HG03575 (cell line): Measurements from ENCODE around the gene CSTPP1.

Experiments
- ATAC-seq: cut with Tn5 transposase; IDR thresholded peaks from one replicate; pipeline ENCODE4 v1.9.1; 2021; ENCODE audit not compliant: unreplicated experiment, insufficient number of reproducible peaks, low FRiP score; ENCODE audit errors: extremely low read depth

The CSTPP1 gene

GRCh38 chr11:47018637-47019036 lies 82.1 kb downstream of the CSTPP1 start:
- ATAC-seq = no peak

DNA sequence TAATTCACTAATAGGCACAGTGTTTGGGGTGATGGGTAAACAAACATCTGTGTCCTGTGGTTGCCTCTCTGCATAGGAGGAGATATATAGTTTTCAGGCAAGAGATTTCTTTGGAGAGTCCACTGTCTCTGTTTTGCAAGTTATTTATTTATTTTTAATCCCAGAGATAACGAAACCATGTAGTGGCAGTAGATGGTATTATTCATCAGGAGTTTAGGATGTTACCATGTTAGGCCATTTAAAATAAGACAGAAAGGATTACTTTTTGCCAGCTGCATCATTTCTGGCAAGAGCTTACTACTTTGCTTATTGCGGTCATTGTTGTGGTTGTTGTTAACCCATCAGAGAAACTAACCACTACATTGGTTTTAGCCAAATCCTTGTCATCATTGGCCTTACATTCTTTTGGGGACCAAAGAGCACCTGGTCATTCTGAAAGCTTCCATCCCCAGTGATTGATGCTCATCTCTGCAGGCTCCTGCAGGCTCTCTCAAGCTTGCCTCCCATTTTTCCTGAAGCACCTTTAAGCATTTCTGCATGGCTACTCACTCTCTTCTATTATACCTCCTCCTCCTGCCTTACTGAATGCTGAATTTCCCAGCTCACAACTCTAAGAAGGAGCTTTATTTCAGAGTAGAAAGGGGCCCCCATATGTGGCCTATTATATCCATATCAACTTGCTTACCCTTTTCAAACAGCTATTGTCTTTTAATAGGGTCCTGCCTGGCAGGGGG lies 84.4 kb downstream of the CSTPP1 start:
- no peak for ATAC-seq

DNA sequence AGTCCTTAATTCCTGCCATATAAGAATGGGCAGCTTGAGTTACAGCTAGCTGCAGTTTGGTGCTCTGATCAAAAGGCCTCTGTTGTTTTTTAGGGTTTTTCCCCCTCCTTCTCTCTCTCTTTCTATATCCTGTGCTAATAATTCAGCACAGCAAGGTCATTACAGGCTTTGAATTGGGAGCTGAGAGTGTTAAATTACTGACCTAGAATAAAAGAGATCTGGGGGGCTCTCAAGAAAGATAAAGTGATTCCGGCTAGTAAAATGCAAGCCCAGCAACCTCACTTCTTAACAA lies 84.9 kb downstream of the CSTPP1 start:
- no peak for ATAC-seq

- ATAC-seq = no peak
Measured at GRCh38 chr11:47021965-47022364, 85.4 kb downstream of the CSTPP1 start.

- ATAC-seq = no peak
Measured at GRCh38 chr11:47028195-47029093, 91.9 kb downstream of the CSTPP1 start.

- ATAC-seq = no peak
Measured at GRCh38 chr11:47033439-47033838, 96.9 kb downstream of the CSTPP1 start.

- no peak for ATAC-seq
Measured at GRCh38 chr11:47034091-47034490, 97.5 kb downstream of the CSTPP1 start.

GRCh38 chr11:47035108-47035507 lies 98.5 kb downstream of the CSTPP1 start:
- no peak for ATAC-seq

- ATAC-seq = no peak
Measured at GRCh38 chr11:47044119-47044518, 107.6 kb downstream of the CSTPP1 start.

- no peak for ATAC-seq
Measured at GRCh38 chr11:47047972-47048371, 111.4 kb downstream of the CSTPP1 start.

DNA sequence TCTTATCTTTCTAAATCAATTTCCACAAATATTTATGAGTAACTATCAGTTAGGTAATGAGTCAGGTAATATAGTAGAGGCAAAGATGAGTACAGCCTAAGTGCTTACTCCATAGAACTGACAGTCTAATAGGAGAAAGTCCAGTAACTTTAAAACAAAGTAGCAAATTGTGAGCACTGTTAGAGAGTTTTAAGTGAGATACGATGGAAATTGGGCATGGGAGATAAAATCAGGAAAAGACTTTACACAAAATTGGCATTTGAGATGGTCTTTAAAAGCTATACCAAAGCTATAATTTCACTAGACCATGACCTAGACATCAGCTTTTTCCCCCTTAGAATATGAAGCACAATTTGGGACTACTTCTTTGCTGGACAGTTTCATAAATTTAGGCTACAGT lies 113.7 kb downstream of the CSTPP1 start:
- no peak for ATAC-seq

GRCh38 chr11:47051217-47051616 lies 114.7 kb downstream of the CSTPP1 start:
- no peak for ATAC-seq

- ATAC-seq = no peak
Measured at GRCh38 chr11:47052165-47052564, 115.6 kb downstream of the CSTPP1 start.

DNA sequence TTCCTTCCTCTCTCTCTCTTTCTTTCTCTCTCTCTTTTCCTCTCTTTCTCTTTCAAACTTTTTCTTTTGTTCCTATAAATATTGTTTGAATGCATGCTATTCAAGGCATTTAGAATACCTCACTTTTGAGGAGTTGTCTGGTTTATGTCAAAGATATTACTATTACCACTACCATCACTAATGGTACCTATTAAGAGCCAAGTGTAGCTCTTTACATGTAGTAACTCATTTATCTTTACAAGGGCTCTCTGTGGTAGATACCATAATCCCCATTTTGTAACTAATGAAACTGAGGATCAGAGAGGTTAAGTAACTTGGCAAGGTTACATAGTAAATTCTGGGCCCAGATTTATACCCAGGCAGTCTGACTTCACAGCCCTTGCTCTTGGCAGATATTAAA lies 116.0 kb downstream of the CSTPP1 start:
- ATAC-seq = no peak

DNA sequence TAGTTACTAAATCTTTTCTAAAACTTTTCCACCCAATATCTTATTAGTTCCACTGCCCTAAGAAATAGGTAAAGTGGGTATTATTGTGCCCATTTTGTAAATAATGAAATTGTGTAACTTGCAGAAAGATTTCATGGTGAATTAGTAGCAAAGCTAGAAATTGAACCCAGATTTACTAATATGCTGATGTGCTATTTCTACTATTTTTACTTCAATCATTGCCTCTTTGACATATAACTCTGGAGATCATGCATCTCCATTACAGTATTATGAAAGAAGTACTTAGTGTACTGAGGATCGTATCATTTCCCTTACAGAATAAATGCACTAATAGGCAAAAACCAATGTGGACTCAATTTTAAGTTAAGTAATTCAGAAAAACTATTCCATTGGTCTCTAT lies 119.0 kb downstream of the CSTPP1 start:
- no peak for ATAC-seq

DNA sequence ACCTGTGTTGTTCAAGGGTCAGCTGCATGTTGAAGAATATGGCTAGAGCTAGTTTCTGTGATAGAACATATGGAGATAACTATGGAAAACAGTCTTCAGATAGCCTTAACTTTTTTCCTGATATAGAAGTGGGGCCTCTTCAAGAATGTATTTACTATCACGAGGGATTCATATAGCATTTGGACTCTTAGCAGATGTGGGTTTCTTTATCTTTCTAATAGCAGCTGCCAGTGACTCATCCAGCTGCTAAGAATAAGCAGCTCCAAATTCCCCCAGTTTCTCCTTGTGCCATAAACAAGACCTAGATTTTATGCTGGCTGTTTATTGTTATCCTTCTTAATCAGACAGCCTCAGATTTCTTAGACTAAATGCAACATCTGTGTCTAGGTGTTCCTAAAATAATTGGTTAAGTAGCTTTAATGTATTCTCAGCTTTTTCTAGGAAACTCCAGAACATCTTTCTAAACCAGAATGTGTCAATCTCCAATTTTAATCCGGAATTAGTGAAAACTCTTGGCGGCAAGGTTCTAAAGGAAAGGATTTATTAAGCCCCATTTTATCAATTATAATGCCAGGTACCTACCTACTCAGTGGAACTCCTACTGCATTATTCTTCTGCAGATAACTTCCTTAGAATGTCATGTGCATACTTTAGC lies 119.8 kb downstream of the CSTPP1 start:
- no peak for ATAC-seq

DNA sequence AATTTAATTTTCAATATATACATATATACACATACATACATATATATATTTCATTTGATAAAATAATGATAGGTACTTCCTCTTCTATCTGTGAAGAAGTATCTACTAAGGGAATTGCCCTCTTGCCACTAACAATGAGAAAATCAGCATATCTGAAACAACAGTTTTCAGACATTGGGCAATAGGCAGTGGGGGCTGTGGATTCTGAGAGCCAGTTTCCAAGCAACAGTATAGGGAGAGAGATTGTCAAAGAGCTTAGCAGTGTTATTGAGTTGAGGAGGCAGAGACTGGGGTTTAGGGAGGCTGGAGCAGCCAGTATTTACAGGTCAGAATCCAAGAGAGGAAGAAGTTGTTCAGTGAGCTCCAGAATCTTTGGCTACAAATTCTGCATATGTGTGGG lies 120.8 kb downstream of the CSTPP1 start:
- no peak for ATAC-seq

- ATAC-seq = no peak
Measured at GRCh38 chr11:47060807-47061206, 124.2 kb downstream of the CSTPP1 start.

DNA sequence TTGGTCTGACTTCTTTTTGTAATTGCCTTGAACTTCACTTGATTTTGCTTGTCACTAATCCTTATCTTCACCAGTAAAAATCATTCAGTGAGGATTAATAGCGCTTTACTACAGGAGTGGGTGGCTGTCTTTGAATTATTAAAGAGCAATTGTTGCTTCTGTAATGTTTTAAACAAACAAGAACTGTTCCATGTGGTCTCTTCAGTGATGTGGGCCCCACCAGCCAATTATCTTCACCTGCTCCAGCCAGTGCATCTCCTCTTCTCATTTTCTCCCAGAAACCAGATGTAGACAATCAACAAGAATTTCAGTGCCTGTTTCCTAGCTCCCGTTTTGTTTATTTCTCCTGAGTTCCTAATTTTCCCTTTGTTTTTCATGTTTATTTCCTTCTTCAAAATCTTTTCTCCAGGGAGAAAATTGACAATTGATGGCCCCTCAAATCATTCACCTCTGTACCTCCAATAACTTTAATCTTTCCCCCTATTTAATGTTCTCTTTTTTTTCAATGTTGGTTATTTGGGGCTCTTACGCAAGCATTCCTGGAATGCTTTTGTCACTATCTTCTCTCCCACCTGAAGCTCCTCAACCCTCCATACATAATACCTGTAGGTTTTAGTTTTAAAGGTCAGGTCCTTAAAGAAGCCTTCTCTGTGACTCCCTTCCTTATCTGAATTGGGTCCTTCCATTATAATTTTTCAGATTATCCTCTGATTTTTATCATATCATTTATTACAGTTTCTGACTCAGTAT lies 125.0 kb downstream of the CSTPP1 start:
- no peak for ATAC-seq
